Nephron progenitor cell (in vitro differentiated cells): ENCODE results near the gene GMDS.
A peak's percentile ranks its signal among the peaks of the same experiment; 100 is the strongest.

Experiments used
- DNase-seq: peaks from one replicate; pipeline ENCODE4 v3.0.0; 2021
- H3K27ac Mint-ChIP-seq: 2 replicates; pipeline ENCODE4 v1.8.0; 2021; ENCODE audit warnings: mild to moderate bottlenecking, moderate library complexity, mixed read lengths
- H3K27me3 Mint-ChIP-seq: 2 replicates; pipeline ENCODE4 v1.8.0; 2021; ENCODE audit warnings: mild to moderate bottlenecking, low read depth, mixed read lengths; ENCODE audit not compliant: poor library complexity
- H3K36me3 Mint-ChIP-seq: 2 replicates; pipeline ENCODE4 v1.8.0; 2021; ENCODE audit warnings: low read depth, mixed read lengths
- H3K4me1 Mint-ChIP-seq: 2 replicates; pipeline ENCODE4 v1.8.0; 2021; ENCODE audit warnings: mixed read lengths
- H3K4me3 Mint-ChIP-seq: 2 replicates; pipeline ENCODE4 v1.8.0; 2021; ENCODE audit warnings: mild to moderate bottlenecking, moderate library complexity, mixed read lengths
- H3K9me3 Mint-ChIP-seq: 2 replicates; pipeline ENCODE4 v1.8.0; 2021; ENCODE audit warnings: mild to moderate bottlenecking, moderate library complexity, mixed read lengths
- TF ChIP-seq, protein P1 (sequence below): fragments of 200-600 bp; sonication (generic); IDR thresholded peaks from 2 replicates; pipeline ENCODE4 v1.5.0; 2021; ENCODE audit warnings: antibody characterized with exemption

GMDS gene

DNA sequence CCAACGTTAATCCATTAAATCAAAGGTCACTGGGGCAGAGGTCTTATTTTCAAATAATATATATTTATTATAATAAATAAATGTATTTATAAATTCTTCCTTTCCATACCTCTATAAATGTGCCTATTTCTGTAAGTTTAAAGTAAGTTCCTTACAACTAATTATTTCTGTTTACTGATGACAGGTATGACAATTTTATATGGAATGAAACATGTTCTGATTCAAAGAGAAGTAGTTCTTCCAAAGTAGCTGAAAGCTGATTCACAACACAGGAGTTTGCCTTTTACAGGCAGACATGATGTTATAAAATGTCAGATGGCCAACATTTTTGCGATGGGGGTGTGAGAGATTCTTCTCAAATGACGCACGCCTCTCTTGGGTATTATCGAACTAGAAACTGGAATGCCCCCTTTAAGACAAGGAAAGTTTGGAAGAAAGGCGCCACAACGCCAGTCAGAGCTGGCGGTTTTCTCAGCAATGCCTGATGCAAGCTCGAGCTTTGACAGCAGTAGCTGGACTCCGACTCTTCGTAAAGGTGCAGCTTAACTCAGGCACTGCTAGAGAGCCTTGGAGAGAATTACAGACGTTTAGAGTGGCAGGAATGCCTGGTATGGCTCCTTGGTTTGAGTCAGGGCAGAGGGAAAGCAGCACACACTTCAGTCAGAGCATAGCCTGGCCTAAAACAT, 543.6 kb downstream of the GMDS start:
- no peak overlapping the region for H3K4me3 Mint-ChIP-seq
- H3K9me3 Mint-ChIP-seq = peaks cover 8% of the 10 kb centered on the region
- peaks cover 4% of the 10 kb centered on the region for H3K36me3 Mint-ChIP-seq
- H3K27me3 Mint-ChIP-seq = no peaks in the 10 kb centered on the region
- peaks cover 47% of the 10 kb centered on the region for H3K4me1 Mint-ChIP-seq
- TF ChIP-seq, protein P1, sequence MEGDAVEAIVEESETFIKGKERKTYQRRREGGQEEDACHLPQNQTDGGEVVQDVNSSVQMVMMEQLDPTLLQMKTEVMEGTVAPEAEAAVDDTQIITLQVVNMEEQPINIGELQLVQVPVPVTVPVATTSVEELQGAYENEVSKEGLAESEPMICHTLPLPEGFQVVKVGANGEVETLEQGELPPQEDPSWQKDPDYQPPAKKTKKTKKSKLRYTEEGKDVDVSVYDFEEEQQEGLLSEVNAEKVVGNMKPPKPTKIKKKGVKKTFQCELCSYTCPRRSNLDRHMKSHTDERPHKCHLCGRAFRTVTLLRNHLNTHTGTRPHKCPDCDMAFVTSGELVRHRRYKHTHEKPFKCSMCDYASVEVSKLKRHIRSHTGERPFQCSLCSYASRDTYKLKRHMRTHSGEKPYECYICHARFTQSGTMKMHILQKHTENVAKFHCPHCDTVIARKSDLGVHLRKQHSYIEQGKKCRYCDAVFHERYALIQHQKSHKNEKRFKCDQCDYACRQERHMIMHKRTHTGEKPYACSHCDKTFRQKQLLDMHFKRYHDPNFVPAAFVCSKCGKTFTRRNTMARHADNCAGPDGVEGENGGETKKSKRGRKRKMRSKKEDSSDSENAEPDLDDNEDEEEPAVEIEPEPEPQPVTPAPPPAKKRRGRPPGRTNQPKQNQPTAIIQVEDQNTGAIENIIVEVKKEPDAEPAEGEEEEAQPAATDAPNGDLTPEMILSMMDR = no peak
- no peak for DNase-seq
- peak overlapping the region; percentile 63 for H3K27ac Mint-ChIP-seq

DNA sequence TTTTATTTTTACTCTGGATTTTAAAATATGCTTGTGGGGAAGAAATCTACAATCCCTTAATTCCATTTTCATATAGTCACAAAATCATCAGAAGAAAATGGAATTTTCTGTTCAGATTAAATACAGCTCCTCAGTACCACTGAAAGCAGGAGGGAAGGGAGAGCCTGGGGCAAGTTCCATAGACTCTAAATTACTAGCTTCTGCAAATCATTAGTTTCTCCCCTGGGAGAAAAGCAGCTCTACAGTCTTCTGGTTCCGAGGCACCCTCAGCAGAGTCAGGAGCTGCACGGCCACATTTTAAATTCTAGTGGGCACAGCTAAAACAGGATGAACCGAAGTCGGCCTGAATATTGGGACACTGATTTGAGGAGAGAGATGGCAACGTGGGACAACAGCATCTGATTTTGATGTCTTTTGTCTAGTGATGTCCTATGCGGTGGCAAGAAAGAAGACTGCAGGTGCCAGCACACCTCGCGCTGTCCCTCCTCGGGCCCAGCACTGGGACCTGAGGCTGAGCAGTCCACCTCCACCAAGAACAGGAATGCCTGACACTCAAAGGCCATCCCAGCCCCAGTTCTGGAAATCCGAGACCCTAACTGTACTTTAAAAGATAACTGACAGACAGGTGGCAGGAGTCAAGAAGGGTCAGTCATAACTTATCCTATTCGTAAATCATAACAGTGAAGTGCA, 545.0 kb downstream of the GMDS start:
- Mint-ChIP-seq H3K4me3 (no peak overlapping the region), H3K27ac (peak overlapping the region; percentile 30), H3K27me3 (no peaks in the 10 kb centered on the region), H3K36me3 (peaks cover 11% of the 10 kb centered on the region), H3K9me3 (peaks cover 8% of the 10 kb centered on the region), H3K4me1 (peaks cover 58% of the 10 kb centered on the region)
- TF ChIP-seq, protein P1 = no peak
- no peak for DNase-seq

DNA sequence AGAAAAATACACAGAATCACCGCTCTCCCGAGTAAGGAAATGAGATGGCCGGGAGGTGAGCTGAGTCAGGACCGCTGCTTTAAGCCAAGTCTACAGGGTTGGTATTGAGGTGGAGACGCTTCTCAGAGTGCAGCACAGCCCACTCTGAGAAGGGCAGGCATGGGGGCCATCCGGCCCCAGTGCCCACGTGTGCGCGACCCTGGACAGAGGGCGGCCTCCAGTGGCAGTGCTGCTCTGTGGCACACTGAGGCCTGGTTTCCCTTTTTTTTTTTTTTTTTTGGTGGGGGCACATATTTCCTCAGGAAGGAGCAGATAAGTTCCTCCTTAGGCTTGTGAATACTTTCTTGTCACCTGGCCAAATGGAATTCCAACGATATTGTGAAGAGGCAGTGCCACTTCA, 546.9 kb downstream of the GMDS start:
- TF ChIP-seq, protein P1 = no peak
- DNase-seq = no peak
- Mint-ChIP-seq H3K4me1 (peaks cover 54% of the 10 kb centered on the region), H3K4me3 (no peak overlapping the region), H3K36me3 (peaks cover 12% of the 10 kb centered on the region), H3K9me3 (peaks cover 8% of the 10 kb centered on the region), H3K27me3 (no peaks in the 10 kb centered on the region), H3K27ac (no peak overlapping the region)

- Mint-ChIP-seq H3K9me3 (peaks cover 15% of the 10 kb centered on the region), H3K4me3 (no peak overlapping the region), H3K4me1 (peaks cover 47% of the 10 kb centered on the region), H3K27me3 (peaks cover 2% of the 10 kb centered on the region), H3K36me3 (peaks cover 19% of the 10 kb centered on the region), H3K27ac (no peak overlapping the region)
- no peak for DNase-seq
- TF ChIP-seq, protein P1 = no peak
Measured at GRCh38 chr6:1697688-1698351, 547.6 kb downstream of the GMDS start.

DNA sequence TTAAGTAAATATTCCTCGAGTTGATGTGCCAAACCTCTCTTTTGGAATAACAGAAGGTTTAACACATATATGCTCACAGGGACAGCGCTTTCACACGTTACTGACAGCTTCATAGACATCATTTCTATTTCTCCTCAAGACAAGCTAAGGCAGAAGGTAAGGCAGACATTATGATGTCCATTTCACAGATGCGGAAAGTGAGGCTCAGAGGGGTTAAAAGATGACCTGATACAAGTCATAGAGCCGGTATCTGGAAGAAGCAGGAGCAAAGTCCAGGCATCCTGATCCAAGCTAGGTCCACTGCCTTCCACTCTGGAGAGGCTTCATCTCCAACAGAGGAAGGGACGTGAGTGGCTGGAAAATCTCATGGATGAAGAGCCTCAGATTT, 548.9 kb downstream of the GMDS start:
- DNase-seq = no peak
- peaks cover 30% of the 10 kb centered on the region for H3K36me3 Mint-ChIP-seq
- no peak overlapping the region for H3K27ac Mint-ChIP-seq
- peaks cover 33% of the 10 kb centered on the region for H3K4me1 Mint-ChIP-seq
- H3K27me3 Mint-ChIP-seq = peaks cover 2% of the 10 kb centered on the region
- TF ChIP-seq, protein P1 = no peak
- peaks cover 28% of the 10 kb centered on the region for H3K9me3 Mint-ChIP-seq
- H3K4me3 Mint-ChIP-seq = no peak overlapping the region
